Esophagus squamous epithelium (tissue), 5 donors: Measurements from ENCODE around the gene CHST11. TPM values are rescaled to one million over a fixed set of nuclear protein-coding genes. Genes with fewer than 3 reads are reported as not detected.

Experiments used
- DNase-seq: peaks from one replicate; lab custom pipeline; 2025; lab: John Stamatoyannopoulos, UW
- H3K27ac ChIP-seq, 4 donors: fragments of 200-600 bp; sonication (generic); one replicate each; pipeline ENCODE4 v1.5.1; 2016 to 2019; ENCODE audit warnings: mild to moderate bottlenecking in 1 of 4
- H3K27me3 ChIP-seq, 4 donors: fragments of 200-600 bp; sonication (generic); 1 replicate in 3 of 4; 2 replicates in 1 of 4; pipeline versions ENCODE4 v1.5.1 to v1.6.0; 2017 to 2021; ENCODE audit warnings: antibody characterized with exemption in 1 of 4
- H3K36me3 ChIP-seq, 3 donors: fragments of 200-600 bp; sonication (generic); one replicate each; pipeline ENCODE4 v1.5.1; 2016 to 2019
- H3K4me1 ChIP-seq, 3 donors: fragments of 200-600 bp; sonication (generic); one replicate each; pipeline ENCODE4 v1.5.1; 2017 to 2019
- H3K4me3 ChIP-seq, 4 donors: fragments of 200-600 bp; sonication (generic); 1 replicate in 3 of 4; 2 replicates in 1 of 4; pipeline ENCODE4 v1.5.1; 2016 to 2019; ENCODE audit warnings: mild to moderate bottlenecking in 2 of 4, moderate library complexity in 1 of 4
- H3K9me3 ChIP-seq, 3 donors: fragments of 200-600 bp; sonication (generic); one replicate each; pipeline ENCODE4 v1.5.1; 2016 to 2019
- POLR2A ChIP-seq, 4 donors: fragments of 450-650 bp; IDR thresholded peaks; one replicate each; pipeline ENCODE4 v1.6.1; 2017; ENCODE audit warnings: antibody characterized with exemption in 4 of 4, mild to moderate bottlenecking in 4 of 4, moderate library complexity in 3 of 4
- WGBS, 2 donors: methylation state at CpG; one replicate each; pipeline ENCODE4 v1.1.5; 2018; 5-methylcytosine and 5-hydroxymethylcytosine counted together
- intact Hi-C: fragments of 100-400 bp; cut with DNase I; formaldehyde crosslinking; loops from one replicate; pipeline ENCODE4 v1.15.0; 2022
- total RNA-seq, 4 donors: library from RNA; depleted of rRNA; stranded (reverse); fragments of >200 nt; gene quantifications; one replicate each; pipeline ENCODE4 v1.1.0, GENCODE V29; 2016
- TF ChIP-seq, protein P1 (sequence below), 6 experiments: fragments of 450-650 bp in 4 of 6; fragments of 200-600 bp in 2 of 6; sonication (generic) in 2 of 6; IDR thresholded peaks; one replicate each; pipeline ENCODE4 v1.5.1; 2016 to 2019; ENCODE audit warnings: antibody characterized with exemption in 6 of 6, mild to moderate bottlenecking in 4 of 6, moderate library complexity in 4 of 6
- donor health status: DM: yes; HTN: yes; CAD: no.

The CHST11 gene
- total RNA-seq, 4 donors from 2014 or later, result 6.3 to 12.6 (median 10.3) TPM

DNA sequence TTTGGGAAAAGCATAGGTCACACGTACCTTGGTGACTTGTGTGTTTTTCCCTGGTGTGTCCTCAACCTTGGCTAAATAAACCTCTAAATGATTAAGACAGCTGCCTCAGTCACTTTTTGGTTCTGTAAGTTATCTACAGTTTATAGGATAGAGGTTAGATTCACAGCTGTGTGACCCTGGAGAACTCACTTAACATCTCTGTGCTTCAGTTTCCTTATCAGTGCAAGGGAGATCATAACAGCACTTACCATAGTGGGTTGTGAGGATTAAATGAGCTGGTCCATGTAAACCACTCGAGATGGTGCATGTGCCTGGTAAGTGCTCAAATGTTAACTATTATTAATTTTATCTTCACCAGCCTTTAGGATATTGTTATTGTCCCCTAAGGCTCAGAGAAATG, 35.4 kb upstream of the CHST11 start:
- WGBS, 2 donors, result 86 to 93% methylated on average over 2 of the region's 2 CpGs
- Histone ChIP-seq H3K36me3 (no peaks in the 10 kb centered on the region), H3K27me3 (no peaks in the 10 kb centered on the region), H3K4me3 (no peak overlapping the region), H3K4me1 (no peaks in the 10 kb centered on the region), H3K9me3 (no peaks in the 10 kb centered on the region), H3K27ac (no peak overlapping the region)
- no peak for DNase-seq
- intact Hi-C loops, result no loop called here
- TF ChIP-seq POLR2A (IDR thresholded peaks at IDR 0.05), result no peak
- TF ChIP-seq, protein P1, sequence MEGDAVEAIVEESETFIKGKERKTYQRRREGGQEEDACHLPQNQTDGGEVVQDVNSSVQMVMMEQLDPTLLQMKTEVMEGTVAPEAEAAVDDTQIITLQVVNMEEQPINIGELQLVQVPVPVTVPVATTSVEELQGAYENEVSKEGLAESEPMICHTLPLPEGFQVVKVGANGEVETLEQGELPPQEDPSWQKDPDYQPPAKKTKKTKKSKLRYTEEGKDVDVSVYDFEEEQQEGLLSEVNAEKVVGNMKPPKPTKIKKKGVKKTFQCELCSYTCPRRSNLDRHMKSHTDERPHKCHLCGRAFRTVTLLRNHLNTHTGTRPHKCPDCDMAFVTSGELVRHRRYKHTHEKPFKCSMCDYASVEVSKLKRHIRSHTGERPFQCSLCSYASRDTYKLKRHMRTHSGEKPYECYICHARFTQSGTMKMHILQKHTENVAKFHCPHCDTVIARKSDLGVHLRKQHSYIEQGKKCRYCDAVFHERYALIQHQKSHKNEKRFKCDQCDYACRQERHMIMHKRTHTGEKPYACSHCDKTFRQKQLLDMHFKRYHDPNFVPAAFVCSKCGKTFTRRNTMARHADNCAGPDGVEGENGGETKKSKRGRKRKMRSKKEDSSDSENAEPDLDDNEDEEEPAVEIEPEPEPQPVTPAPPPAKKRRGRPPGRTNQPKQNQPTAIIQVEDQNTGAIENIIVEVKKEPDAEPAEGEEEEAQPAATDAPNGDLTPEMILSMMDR (IDR thresholded peaks at IDR 0.05), result no peak

DNA sequence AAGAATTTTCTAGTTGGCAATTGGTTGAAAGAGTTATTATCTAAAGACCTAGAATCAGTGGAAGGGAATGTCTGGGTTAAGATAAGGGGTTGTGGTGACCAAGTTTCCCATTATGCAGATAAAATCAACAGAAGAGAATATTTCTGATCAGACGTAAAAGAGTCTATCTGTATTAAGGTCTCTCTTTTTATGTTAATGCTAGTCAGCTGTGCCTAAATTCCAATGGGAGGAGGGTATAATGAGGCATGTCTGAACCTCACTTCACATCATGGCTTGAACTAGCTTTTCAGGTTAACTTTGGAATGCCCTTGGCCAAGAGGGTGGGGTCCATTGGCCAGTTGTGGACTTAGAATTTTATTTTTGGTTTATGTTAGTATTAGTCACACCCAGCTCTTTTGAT, 34.3 kb upstream of the CHST11 start:
- no peak for TF ChIP-seq POLR2A (IDR thresholded peaks at IDR 0.05)
- TF ChIP-seq, protein P1 (IDR thresholded peaks at IDR 0.05), result no peak
- intact Hi-C loops, result no loop called here
- Histone ChIP-seq H3K36me3 (no peaks in the 10 kb centered on the region), H3K9me3 (no peaks in the 10 kb centered on the region), H3K27ac (no peak overlapping the region), H3K4me1 (no peaks in the 10 kb centered on the region), H3K4me3 (no peak overlapping the region), H3K27me3 (no peaks in the 10 kb centered on the region)
- no peak for DNase-seq
- WGBS, 2 donors, result 78 to 80% methylated on average over 1 of the region's 1 CpG

DNA sequence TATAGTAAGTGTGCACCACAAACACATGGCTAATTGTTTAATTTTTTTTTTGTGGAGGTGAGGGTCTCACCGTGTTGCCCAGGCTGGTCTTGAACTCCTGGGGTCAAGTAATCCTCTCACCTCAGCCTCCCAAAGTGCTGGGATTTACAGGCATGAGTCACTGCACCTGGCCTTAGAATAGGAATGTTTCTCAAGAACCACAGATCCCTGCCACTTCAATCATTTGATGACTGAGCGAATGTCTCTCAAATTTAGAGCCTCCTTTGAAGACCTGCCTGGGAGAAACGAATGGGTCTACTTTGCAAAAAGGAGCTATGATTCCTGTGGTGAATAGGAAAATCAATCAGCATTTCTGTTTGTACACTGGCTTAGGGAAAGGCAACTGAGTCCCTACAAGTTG, 33.5 kb upstream of the CHST11 start:
- H3K36me3 ChIP-seq, result no peaks in the 10 kb centered on the region
- no peaks in the 10 kb centered on the region for H3K9me3 ChIP-seq
- DNase-seq, result no peak
- H3K4me3 ChIP-seq, result no peak overlapping the region
- intact Hi-C loops, result no loop called here
- no peak overlapping the region for H3K27ac ChIP-seq
- H3K4me1 ChIP-seq, result no peaks in the 10 kb centered on the region
- H3K27me3 ChIP-seq, result no peaks in the 10 kb centered on the region
- WGBS, 2 donors, result 69 to 81% methylated on average over 3 of the region's 3 CpGs
- TF ChIP-seq, protein P1 (IDR thresholded peaks at IDR 0.05), result no peak
- TF ChIP-seq POLR2A (IDR thresholded peaks at IDR 0.05), result no peak

DNA sequence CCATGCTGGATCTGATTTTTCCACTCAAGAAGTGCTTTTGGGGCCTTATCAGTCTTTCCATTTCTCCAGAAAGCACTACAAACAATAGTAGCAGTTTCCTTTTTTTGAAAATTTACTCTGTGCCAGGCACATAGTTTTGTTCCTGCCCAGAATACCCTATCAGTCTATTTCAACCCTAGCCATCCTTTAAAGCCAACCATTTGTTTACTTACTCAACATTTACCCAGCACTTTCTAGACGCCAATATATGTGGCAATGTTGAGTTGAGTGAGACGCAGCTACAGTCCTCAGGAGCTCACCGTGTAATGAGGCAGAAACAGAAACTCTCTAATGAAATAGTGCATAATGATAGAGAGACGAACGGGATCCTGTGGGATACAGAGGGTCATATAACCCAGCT, 32.9 kb upstream of the CHST11 start:
- Histone ChIP-seq H3K9me3 (no peaks in the 10 kb centered on the region), H3K4me1 (no peaks in the 10 kb centered on the region), H3K27ac (no peak overlapping the region), H3K4me3 (no peak overlapping the region), H3K36me3 (no peaks in the 10 kb centered on the region), H3K27me3 (no peaks in the 10 kb centered on the region)
- WGBS, 2 donors, result 72 to 96% methylated on average over 5 of the region's 5 CpGs
- intact Hi-C loops, result no loop called here
- TF ChIP-seq, protein P1 (IDR thresholded peaks at IDR 0.05), result no peak
- TF ChIP-seq POLR2A (IDR thresholded peaks at IDR 0.05), result no peak
- no peak for DNase-seq

DNA sequence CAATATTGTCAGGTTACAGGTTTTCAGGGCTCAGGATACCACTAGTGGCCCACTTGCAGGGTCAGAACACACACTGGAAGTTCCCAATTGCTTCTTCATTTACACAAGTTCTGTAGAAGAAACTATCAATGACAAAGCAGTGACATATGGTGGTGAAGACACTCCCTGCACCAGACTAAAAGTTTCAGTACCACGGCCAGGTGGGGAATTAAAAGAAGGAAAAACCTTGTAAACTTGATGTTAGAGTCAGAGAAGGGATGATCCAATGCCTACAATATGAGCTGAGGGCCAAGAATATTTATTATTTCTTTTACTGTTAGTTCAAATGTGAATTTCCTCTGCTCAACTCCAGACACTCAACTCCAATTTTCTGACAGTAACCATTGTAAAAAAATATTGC, 31.8 kb upstream of the CHST11 start:
- no peak overlapping the region for H3K27ac ChIP-seq
- no peak for TF ChIP-seq POLR2A (IDR thresholded peaks at IDR 0.05)
- TF ChIP-seq, protein P1 (IDR thresholded peaks at IDR 0.05), result no peak
- no peaks in the 10 kb centered on the region for H3K27me3 ChIP-seq
- no peak for DNase-seq
- intact Hi-C loops, result no loop called here
- H3K4me1 ChIP-seq, result no peaks in the 10 kb centered on the region
- H3K4me3 ChIP-seq, result no peak overlapping the region
- H3K9me3 ChIP-seq, result no peaks in the 10 kb centered on the region
- H3K36me3 ChIP-seq, result no peaks in the 10 kb centered on the region
- WGBS, 2 donors, result 64 to 69% methylated on average over 1 of the region's 1 CpG
